ENCODE data around the gene PLSCR3. TPM values are rescaled to one million over a fixed set of nuclear protein-coding genes. Genes with fewer than 3 reads are reported as not detected.

The PLSCR3 gene
- total and polyA plus RNA-seq, 5 donors from 2014 or later, result 113 to 174 (median 151) TPM

DNA sequence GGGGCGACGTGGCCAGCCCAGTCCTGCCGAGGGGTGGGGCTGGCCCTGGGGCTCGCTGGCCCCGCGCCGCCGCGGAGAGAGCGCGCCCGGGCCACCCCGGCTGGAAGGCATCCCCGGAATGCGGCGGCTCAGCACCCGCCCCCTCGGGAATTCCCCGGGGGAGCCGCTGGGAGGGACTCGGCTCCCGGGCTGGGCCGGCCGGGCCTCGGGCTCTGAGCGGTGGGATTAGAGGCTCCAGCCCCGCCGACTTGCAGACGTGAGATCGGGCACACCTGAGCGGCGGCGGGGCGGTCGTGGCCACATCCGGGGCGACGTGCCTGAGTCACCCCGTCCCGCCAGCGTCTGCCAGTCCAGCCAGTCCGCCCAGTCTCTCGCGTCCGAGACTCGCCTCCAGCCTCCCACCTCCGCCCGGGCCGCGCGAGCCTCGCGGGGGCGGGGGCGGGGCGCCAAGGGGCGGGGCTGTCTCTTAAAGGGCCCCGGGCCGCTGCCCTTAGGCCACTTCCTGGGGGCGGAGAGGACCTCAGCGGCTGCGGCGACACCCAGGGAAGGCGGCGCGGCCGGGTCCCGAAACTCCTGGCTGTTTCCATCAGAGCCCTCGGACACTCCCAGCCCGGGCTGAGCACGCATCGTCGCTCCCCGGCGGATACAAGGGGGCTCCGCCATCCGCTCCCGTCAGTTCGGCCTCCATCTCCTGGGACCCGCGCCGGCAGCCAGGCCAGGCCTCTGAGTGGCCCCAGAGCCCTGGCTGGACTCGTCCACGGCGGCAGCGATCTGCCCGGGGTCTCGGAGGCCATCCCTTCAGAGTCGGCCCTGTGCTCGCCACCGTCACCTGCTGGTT is 42.4 kb downstream of the PLSCR3 start, which contains the start of gene KCTD11:
Gene KCTD11 (plus strand): TSS at position 498 of the 838 bp plus-strand sequence.
- peaks cover 6 to 55% (median 18%) of the 10 kb centered on the region in 4 donors for H3K4me1 Mint-ChIP-seq
- ATAC-seq (ENCODE audit: low read depth in 2 of 2), result peak; percentile 45 to 51
- no peaks in the 10 kb centered on the region for H3K9me3 Mint-ChIP-seq
- H3K9me3 ChIP-seq (ENCODE audit: control insufficient read depth in 2 of 2, low read length in 2 of 2), result no peaks in the 10 kb centered on the region
- peaks cover 3% of the 10 kb centered on the region for H3K36me3 Mint-ChIP-seq
- no peaks in the 10 kb centered on the region for H3K27me3 ChIP-seq (ENCODE audit: control insufficient read depth, insufficient read depth, low read length)
- H3K4me1 ChIP-seq (ENCODE audit: control insufficient read depth, insufficient read depth, low read length, poor library complexity, severe bottlenecking), result peaks cover 35% of the 10 kb centered on the region
- H3K4me3 Mint-ChIP-seq, result peak within 1 kb of the TSS; percentile 86 to 95 (median 88)
- H3K27me3 Mint-ChIP-seq, result peaks cover 4% of the 10 kb centered on the region
- H3K4me3 ChIP-seq (ENCODE audit: low read depth, low read length), result peak within 1 kb of the TSS; percentile 55
- H3K27ac Mint-ChIP-seq, result peak within 1 kb of the TSS; percentile 85 to 94 (median 93)
- peak; percentile 66 to 79 (median 75) for DNase-seq
- H3K36me3 ChIP-seq (ENCODE audit: control insufficient read depth, insufficient read depth, low read length), result peaks cover 17% of the 10 kb centered on the region
- H3K27ac ChIP-seq (ENCODE audit: insufficient read depth, low read length, poor library complexity, severe bottlenecking), result peak within 1 kb of the TSS; percentile 80

DNA sequence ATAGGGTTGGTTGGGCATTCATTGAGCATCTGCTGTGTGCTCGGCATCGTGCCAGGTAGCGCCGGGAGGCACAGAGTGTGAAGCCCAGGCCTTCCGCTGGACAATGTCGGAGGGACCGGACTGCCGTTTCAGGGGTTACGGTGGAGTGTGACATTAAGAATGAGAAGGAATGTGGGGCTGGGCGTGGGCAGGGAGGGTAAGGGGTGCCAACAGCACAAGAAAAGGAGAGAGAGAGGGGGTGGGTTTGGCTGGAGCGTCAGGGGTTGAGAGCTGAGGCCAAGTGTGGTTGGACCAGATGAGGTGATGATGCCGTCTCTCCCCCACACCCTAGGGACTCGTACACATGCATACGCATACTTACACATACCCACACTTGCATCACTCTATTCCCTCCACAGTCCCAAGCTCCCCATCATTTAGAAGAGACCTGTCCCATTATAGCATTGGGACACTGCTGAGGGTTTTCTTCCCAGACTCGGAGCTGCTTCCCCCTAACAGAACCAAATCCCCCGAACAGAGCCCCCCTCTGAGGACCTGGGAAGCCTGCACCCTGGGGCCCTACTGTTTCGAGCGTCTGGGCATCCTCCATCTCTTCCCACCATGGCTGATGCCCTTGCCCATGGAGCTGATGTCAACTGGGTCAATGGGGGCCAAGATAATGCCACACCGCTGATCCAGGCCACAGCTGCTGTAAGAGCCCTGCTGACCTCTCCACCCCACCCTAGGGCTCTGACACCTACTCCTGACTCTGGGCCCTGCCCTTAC is 45.7 kb downstream of the PLSCR3 start:
- H3K27ac Mint-ChIP-seq, result peak overlapping the region in 2 of 3 donors; percentile 78 to 86
- H3K4me1 Mint-ChIP-seq, result peaks cover 15 to 44% (median 22%) of the 10 kb centered on the region in 4 donors
- H3K4me3 ChIP-seq (ENCODE audit: low read depth, low read length), result no peak overlapping the region
- no peaks in the 10 kb centered on the region for H3K27me3 Mint-ChIP-seq
- H3K36me3 ChIP-seq (ENCODE audit: control insufficient read depth, insufficient read depth, low read length), result peaks cover 38% of the 10 kb centered on the region
- DNase-seq, result no peak
- H3K4me3 Mint-ChIP-seq, result peak overlapping the region in 3 of 4 donors; percentile 21 to 86 (median 41)
- no peaks in the 10 kb centered on the region for H3K27me3 ChIP-seq (ENCODE audit: control insufficient read depth, insufficient read depth, low read length)
- peaks cover 0 to 1% (median 0%) of the 10 kb centered on the region in 7 donors for H3K9me3 Mint-ChIP-seq
- H3K27ac ChIP-seq (ENCODE audit: insufficient read depth, low read length, poor library complexity, severe bottlenecking), result no peak overlapping the region
- peaks cover 39% of the 10 kb centered on the region for H3K4me1 ChIP-seq (ENCODE audit: control insufficient read depth, insufficient read depth, low read length, poor library complexity, severe bottlenecking)
- ATAC-seq (ENCODE audit: low read depth in 2 of 2), result no peak
- H3K36me3 Mint-ChIP-seq, result peaks cover 14% of the 10 kb centered on the region
- no peaks in the 10 kb centered on the region for H3K9me3 ChIP-seq (ENCODE audit: control insufficient read depth in 2 of 2, low read length in 2 of 2)

DNA sequence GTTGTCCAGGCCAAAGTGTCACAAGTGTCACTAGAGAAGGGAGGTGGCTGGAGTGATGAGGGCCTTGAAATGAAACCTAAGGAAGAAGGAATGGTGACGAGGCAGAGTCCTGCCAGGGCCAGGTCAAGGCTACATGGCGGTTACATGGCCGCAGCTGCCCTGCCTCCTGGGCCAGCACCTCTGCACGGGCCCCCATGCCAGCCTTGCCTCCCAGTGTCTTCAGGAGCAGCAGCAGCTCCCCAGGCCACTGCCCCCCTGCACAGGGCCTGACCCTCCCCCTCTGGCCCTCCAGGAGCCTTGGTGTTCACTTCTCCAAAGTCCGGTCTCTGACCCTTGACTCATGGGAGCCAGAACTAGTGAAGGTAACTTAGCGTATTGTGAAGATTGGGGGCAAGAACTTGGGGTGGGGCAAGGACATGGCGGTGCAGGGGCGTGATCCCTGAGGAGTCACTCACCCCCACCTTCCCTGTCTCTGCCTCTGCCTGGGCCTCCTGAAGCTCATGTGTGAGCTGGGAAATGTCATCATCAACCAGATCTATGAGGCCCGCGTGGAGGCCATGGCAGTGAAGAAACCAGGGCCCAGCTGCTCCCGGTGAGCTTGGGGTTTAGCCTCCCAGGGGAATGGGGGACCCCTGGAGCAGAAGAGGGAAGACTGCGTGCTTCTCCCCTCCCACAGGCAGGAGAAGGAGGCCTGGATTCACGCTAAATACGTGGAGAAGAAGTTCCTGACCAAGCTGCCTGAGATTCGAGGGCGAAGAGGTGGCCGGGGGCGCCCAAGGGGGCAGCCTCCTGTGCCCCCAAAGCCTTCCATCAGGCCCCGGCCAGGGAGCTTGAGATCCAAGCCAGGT is 46.5 kb downstream of the PLSCR3 start:
- ATAC-seq (ENCODE audit: low read depth in 2 of 2), result no peak
- H3K27ac ChIP-seq (ENCODE audit: insufficient read depth, low read length, poor library complexity, severe bottlenecking), result no peak overlapping the region
- H3K4me1 ChIP-seq (ENCODE audit: control insufficient read depth, insufficient read depth, low read length, poor library complexity, severe bottlenecking), result peaks cover 33% of the 10 kb centered on the region
- no peak for DNase-seq
- Mint-ChIP-seq H3K4me1 (peaks cover 16 to 41% (median 22%) of the 10 kb centered on the region in 4 donors), H3K9me3 (peaks cover 0 to 1% (median 0%) of the 10 kb centered on the region in 7 donors), H3K36me3 (peaks cover 16% of the 10 kb centered on the region), H3K27me3 (no peaks in the 10 kb centered on the region), H3K4me3 (peak overlapping the region in 2 of 4 donors; percentile 41 to 48), H3K27ac (peak overlapping the region in 1 of 3 donors; percentile 88)
- H3K4me3 ChIP-seq (ENCODE audit: low read depth, low read length), result no peak overlapping the region
- no peaks in the 10 kb centered on the region for H3K9me3 ChIP-seq (ENCODE audit: control insufficient read depth in 2 of 2, low read length in 2 of 2)
- H3K27me3 ChIP-seq (ENCODE audit: control insufficient read depth, insufficient read depth, low read length), result no peaks in the 10 kb centered on the region
- peaks cover 46% of the 10 kb centered on the region for H3K36me3 ChIP-seq (ENCODE audit: control insufficient read depth, insufficient read depth, low read length)

DNA sequence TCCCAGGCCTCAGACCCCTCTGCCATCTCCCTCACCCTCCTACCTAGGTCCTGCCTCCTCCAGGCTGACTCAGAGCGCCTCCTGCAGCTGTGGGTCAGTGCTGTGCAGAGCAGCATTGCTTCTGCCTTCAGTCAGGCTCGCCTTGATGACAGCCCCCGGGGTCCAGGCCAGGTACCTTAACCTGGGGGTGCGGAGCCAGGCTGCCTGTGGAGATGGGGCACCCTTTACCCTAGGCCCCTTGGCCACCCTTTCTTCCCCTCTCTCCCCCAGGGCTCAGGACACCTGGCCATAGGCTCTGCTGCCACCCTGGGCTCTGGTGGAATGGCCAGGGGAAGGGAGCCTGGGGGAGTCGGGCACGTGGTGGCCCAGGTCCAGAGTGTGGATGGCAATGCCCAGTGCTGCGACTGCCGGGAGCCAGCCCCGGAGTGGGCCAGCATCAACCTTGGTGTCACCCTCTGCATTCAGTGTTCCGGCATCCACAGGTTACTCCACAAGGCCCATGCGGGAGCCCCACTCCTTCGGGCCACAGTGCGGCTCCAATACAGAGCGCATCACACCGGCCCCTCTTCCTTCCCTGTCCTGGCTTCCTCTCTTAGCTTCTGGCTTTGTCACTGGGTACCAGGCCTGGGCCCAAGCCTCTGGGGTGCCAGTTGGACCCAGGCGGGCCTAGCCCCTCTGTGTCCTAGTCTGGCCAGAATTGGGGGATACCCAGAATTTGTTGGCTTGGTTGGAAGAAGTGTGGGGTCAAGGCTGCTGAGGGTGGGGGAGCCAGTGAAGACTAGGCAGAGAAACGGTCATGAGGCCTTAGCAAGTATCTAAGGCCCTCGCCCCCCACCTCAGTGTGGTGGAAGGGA is 47.3 kb downstream of the PLSCR3 start:
- DNase-seq (no peak), ATAC-seq (ENCODE audit: low read depth in 2 of 2) (no peak)
- Mint-ChIP-seq H3K4me1 (peaks cover 14 to 37% (median 20%) of the 10 kb centered on the region in 4 donors), H3K27me3 (no peaks in the 10 kb centered on the region), H3K9me3 (peaks cover 0 to 1% (median 0%) of the 10 kb centered on the region in 7 donors), H3K36me3 (peaks cover 16% of the 10 kb centered on the region), H3K27ac (peak overlapping the region in 1 of 3 donors; percentile 88), H3K4me3 (peak overlapping the region in 1 of 4 donors; percentile 48)
- H3K36me3 ChIP-seq (ENCODE audit: control insufficient read depth, insufficient read depth, low read length), result peaks cover 54% of the 10 kb centered on the region
- no peak overlapping the region for H3K4me3 ChIP-seq (ENCODE audit: low read depth, low read length)
- H3K4me1 ChIP-seq (ENCODE audit: control insufficient read depth, insufficient read depth, low read length, poor library complexity, severe bottlenecking), result peaks cover 24% of the 10 kb centered on the region
- no peak overlapping the region for H3K27ac ChIP-seq (ENCODE audit: insufficient read depth, low read length, poor library complexity, severe bottlenecking)
- H3K9me3 ChIP-seq (ENCODE audit: control insufficient read depth in 2 of 2, low read length in 2 of 2), result no peaks in the 10 kb centered on the region
- H3K27me3 ChIP-seq (ENCODE audit: control insufficient read depth, insufficient read depth, low read length), result no peaks in the 10 kb centered on the region

DNA sequence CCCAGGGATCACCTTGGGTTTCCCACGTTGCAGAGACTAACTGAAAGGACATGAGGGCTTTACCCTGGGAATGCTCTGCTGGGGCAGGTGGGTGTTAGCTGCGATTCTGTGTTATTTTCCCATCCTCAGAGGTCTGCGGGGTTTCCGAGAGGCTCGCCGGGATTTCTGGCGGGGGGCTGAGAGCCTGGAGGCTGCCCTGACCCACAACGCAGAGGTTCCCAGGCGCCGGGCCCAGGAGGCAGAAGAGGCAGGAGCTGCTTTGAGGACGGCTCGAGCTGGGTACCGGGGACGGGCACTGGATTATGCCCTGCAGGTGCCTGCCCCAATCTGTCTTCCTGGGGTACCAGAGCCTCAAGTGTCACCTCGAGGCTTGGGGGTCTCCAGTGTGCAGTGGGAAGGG is 51.1 kb downstream of the PLSCR3 start:
- Mint-ChIP-seq H3K27ac (peak overlapping the region in 1 of 3 donors; percentile 7), H3K27me3 (no peaks in the 10 kb centered on the region), H3K36me3 (peaks cover 22% of the 10 kb centered on the region), H3K4me1 (peaks cover 13 to 43% (median 17%) of the 10 kb centered on the region in 4 donors), H3K9me3 (peaks cover 0 to 1% (median 0%) of the 10 kb centered on the region in 7 donors), H3K4me3 (no peak overlapping the region)
- no peak for ATAC-seq (ENCODE audit: low read depth in 2 of 2)
- Histone ChIP-seq H3K27ac (ENCODE audit: insufficient read depth, low read length, poor library complexity, severe bottlenecking) (no peak overlapping the region), H3K27me3 (ENCODE audit: control insufficient read depth, insufficient read depth, low read length) (no peaks in the 10 kb centered on the region), H3K9me3 (ENCODE audit: control insufficient read depth in 2 of 2, low read length in 2 of 2) (no peaks in the 10 kb centered on the region), H3K36me3 (ENCODE audit: control insufficient read depth, insufficient read depth, low read length) (peaks cover 74% of the 10 kb centered on the region), H3K4me3 (ENCODE audit: low read depth, low read length) (no peak overlapping the region), H3K4me1 (ENCODE audit: control insufficient read depth, insufficient read depth, low read length, poor library complexity, severe bottlenecking) (peaks cover 17% of the 10 kb centered on the region)
- DNase-seq, result no peak

DNA sequence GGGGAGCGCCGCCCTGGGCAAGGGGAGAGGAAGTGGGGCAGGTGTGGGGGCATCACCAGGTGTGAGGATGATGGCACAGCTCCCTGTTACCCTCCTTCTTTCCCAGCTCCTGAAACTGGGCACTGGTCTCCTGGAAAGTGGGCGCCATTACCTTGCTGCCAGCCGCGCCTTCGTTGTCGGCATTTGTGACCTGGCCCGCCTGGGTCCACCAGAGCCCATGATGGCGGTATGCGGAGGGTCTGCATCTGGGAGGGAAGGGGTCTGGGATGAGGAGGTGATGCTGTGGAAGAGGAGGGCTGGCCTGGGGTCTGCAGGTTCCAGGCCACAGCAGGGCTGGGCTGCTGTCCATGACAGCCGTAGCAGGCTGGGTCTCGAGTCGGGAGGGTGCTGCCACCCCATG is 52.5 kb downstream of the PLSCR3 start:
- Mint-ChIP-seq H3K9me3 (peaks cover 0 to 1% (median 0%) of the 10 kb centered on the region in 7 donors), H3K36me3 (peaks cover 30% of the 10 kb centered on the region), H3K4me1 (peaks cover 13 to 53% (median 23%) of the 10 kb centered on the region in 4 donors), H3K27me3 (no peaks in the 10 kb centered on the region), H3K27ac (no peak overlapping the region), H3K4me3 (no peak overlapping the region)
- no peak overlapping the region for H3K27ac ChIP-seq (ENCODE audit: insufficient read depth, low read length, poor library complexity, severe bottlenecking)
- DNase-seq, result no peak
- H3K27me3 ChIP-seq (ENCODE audit: control insufficient read depth, insufficient read depth, low read length), result no peaks in the 10 kb centered on the region
- no peak for ATAC-seq (ENCODE audit: low read depth in 2 of 2)
- H3K4me3 ChIP-seq (ENCODE audit: low read depth, low read length), result no peak overlapping the region
- H3K36me3 ChIP-seq (ENCODE audit: control insufficient read depth, insufficient read depth, low read length), result peaks cover 60% of the 10 kb centered on the region
- H3K4me1 ChIP-seq (ENCODE audit: control insufficient read depth, insufficient read depth, low read length, poor library complexity, severe bottlenecking), result peaks cover 31% of the 10 kb centered on the region
- H3K9me3 ChIP-seq (ENCODE audit: control insufficient read depth in 2 of 2, low read length in 2 of 2), result no peaks in the 10 kb centered on the region
